ENCODE measurements around the gene MKRN3. TPM values are rescaled to one million over a fixed set of nuclear protein-coding genes. Genes with fewer than 3 reads are reported as not detected.

MKRN3 gene
- total RNA-seq, 1 donor from 2014 or later = 0.34 TPM

DNA sequence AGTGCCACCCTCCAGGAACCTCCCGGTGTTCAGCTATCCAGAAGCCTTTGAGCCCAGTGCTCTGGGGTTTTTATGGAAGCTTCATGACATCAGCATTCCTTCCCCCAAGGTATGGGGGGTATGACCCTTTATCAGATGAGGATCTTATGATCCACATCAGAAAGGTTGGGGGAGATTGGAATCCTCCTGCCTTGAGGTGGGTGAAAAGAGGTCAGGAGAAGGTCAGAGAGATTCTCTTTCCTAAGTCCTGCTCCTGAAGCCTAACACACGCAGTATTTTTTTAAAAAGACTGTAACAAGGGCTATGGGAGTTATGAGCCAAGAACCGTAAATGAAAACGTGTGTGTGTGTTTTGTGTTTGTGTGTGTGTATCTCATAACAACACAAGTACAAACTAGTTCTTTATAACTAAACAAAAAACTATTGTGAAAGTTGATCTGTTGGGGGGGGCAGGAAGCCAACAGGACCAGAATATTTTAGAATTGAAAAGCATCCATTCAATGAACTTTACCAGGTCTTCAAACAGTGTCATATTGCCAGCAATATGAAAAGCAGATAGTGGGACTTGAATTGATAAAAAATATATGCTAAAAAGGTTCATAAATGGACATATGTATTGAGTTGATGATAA is 13.2 kb downstream of the MKRN3 start:
- H3K9me3 Mint-ChIP-seq = no peaks in the 10 kb centered on the region
- H3K27ac Mint-ChIP-seq = no peak overlapping the region
- DNase-seq (ENCODE audit: extremely low spot score, unreplicated experiment) = no peak
- H3K27me3 Mint-ChIP-seq = no peaks in the 10 kb centered on the region
- TF ChIP-seq, protein P1, sequence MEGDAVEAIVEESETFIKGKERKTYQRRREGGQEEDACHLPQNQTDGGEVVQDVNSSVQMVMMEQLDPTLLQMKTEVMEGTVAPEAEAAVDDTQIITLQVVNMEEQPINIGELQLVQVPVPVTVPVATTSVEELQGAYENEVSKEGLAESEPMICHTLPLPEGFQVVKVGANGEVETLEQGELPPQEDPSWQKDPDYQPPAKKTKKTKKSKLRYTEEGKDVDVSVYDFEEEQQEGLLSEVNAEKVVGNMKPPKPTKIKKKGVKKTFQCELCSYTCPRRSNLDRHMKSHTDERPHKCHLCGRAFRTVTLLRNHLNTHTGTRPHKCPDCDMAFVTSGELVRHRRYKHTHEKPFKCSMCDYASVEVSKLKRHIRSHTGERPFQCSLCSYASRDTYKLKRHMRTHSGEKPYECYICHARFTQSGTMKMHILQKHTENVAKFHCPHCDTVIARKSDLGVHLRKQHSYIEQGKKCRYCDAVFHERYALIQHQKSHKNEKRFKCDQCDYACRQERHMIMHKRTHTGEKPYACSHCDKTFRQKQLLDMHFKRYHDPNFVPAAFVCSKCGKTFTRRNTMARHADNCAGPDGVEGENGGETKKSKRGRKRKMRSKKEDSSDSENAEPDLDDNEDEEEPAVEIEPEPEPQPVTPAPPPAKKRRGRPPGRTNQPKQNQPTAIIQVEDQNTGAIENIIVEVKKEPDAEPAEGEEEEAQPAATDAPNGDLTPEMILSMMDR (conservative IDR thresholded peaks at IDR 0.05) = no peak
- H3K4me1 Mint-ChIP-seq (ENCODE audit: unreplicated experiment) = no peaks in the 10 kb centered on the region
- H3K36me3 Mint-ChIP-seq = no peaks in the 10 kb centered on the region
- no peak overlapping the region for H3K4me3 Mint-ChIP-seq

DNA sequence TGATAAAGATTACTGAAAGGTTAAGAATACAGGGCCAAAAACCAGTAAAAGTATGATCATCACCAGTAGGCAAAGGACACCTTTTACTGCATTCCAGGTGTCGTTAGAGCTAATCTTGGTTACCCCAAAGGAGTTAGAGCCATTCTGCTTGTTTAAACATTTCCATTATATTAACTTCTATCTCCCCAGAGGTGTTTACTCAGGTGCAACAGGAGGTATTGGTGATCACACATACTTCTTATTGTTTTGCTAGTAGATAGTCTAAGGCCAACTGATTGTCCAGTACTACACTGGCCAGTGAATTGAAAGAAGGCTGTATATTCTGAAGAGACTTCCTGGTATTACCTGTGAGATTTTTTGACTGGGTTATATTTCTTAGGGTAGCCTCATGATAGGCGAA is 22.8 kb downstream of the MKRN3 start:
- Mint-ChIP-seq H3K9me3 (no peaks in the 10 kb centered on the region), H3K4me3 (no peak overlapping the region), H3K4me1 (ENCODE audit: unreplicated experiment) (no peaks in the 10 kb centered on the region), H3K36me3 (no peaks in the 10 kb centered on the region), H3K27me3 (no peaks in the 10 kb centered on the region), H3K27ac (no peak overlapping the region)
- DNase-seq (ENCODE audit: extremely low spot score, unreplicated experiment) = no peak
- TF ChIP-seq, protein P1 (conservative IDR thresholded peaks at IDR 0.05) = no peak

- H3K4me3 Mint-ChIP-seq = no peak overlapping the region
- H3K27me3 Mint-ChIP-seq = no peaks in the 10 kb centered on the region
- TF ChIP-seq, protein P1 (conservative IDR thresholded peaks at IDR 0.05) = no peak
- H3K4me1 Mint-ChIP-seq (ENCODE audit: unreplicated experiment) = no peaks in the 10 kb centered on the region
- H3K9me3 Mint-ChIP-seq = no peaks in the 10 kb centered on the region
- no peaks in the 10 kb centered on the region for H3K36me3 Mint-ChIP-seq
- DNase-seq (ENCODE audit: extremely low spot score, unreplicated experiment) = no peak
- no peak overlapping the region for H3K27ac Mint-ChIP-seq
These were observed 23.5 kb downstream of the MKRN3 start for GRCh38 chr15:23589012-23589411.

DNA sequence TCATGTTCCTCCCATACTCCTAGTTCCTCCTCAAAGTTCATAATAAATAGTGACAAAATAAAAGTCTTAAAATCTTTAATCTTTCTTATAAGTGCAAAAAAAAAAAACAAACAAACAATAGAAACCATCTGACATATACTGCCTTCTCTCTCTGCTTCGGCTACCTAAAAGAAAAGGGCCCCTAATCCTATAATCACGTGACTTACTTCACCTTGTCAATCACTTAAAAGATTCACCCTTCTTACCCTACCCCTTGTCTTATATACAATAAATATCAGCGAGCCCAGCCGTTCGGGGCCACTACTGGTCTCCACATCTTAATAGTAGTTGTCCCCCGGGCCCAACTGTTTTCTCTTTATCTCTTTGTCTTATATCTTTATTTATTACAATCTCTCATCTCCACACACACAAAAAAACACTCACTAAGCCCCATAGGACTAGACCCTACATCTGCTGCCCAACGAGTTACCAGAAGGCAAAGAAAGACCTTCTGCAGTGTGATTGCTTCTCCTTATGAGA is 28.8 kb downstream of the MKRN3 start:
- TF ChIP-seq, protein P1 (conservative IDR thresholded peaks at IDR 0.05) = no peak
- no peaks in the 10 kb centered on the region for H3K36me3 Mint-ChIP-seq
- H3K27me3 Mint-ChIP-seq = no peaks in the 10 kb centered on the region
- no peaks in the 10 kb centered on the region for H3K4me1 Mint-ChIP-seq (ENCODE audit: unreplicated experiment)
- H3K9me3 Mint-ChIP-seq = no peaks in the 10 kb centered on the region
- no peak overlapping the region for H3K4me3 Mint-ChIP-seq
- H3K27ac Mint-ChIP-seq = no peak overlapping the region
- no peak for DNase-seq (ENCODE audit: extremely low spot score, unreplicated experiment)

- Mint-ChIP-seq H3K9me3 (no peaks in the 10 kb centered on the region), H3K4me1 (ENCODE audit: unreplicated experiment) (no peaks in the 10 kb centered on the region), H3K36me3 (no peaks in the 10 kb centered on the region), H3K27me3 (no peaks in the 10 kb centered on the region), H3K27ac (no peak overlapping the region), H3K4me3 (no peak overlapping the region)
- TF ChIP-seq, protein P1 (conservative IDR thresholded peaks at IDR 0.05) = no peak
- no peak for DNase-seq (ENCODE audit: extremely low spot score, unreplicated experiment)
These were observed 29.9 kb downstream of the MKRN3 start for GRCh38 chr15:23595368-23595767.

All from type B pancreatic cell (in vitro differentiated cells).